PC-9 (cell line): Measurements from ENCODE around the gene GSDME.

ENCODE experiments used
- CTCF ChIP-seq: fragments of 200-600 bp; sonication (generic); conservative IDR thresholded peaks from 2 replicates; pipeline ENCODE4 v1.6.1; 2017; ENCODE audit warnings: mixed run types, antibody characterized with exemption, mild to moderate bottlenecking, moderate library complexity
- EZH2 ChIP-seq: fragments of 200-600 bp; sonication (generic); IDR thresholded peaks from 2 replicates; pipeline ENCODE4 v1.8.0; 2017; ENCODE audit warnings: antibody characterized with exemption, low read depth

DNA sequence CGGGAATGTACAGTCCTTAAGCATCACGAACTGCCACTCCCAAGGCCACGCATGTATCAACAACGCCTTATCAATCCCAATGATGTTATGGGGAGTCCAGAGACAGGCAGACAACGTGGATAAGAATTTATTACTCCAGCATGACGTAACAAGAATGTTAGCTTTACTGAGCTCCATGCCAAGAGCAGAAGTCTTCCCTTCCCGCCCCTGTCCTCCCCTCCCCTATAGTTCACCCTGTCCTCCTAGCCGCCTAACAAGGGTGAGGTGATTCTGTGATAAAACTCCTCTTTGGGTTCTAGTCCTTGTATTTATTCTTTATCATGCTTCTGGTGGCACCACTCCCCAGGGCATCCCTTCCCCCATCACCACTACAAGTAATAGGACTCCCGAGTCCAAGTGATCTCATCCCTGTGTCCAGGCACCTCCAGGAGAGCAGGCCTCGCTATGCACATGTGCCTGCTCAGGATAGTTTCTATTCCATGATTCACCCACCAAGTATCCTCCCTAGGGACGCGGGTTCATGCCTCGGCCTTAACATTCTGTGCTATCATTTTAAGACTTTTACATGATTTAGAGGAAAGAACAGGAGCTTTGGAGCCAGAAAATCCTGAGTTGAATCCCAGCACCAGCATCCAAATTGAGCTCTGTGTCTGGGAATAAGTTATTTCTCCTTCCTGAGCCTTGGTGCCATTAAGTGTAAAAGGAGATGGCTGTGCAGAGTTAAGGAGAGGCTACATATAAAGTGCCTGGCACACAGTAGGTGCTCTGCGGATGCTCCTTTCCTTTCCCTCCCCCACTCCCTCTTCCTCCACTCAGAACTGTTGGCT, 15.4 kb downstream of the GSDME start:
- no peak for TF ChIP-seq CTCF
- no peak for TF ChIP-seq EZH2
